Common myeloid progenitor, CD34-positive (primary cell): ENCODE results near the gene RGPD5.
"Not testable (repeated sequence)": the region's sequence is repeated elsewhere in the genome, so short reads cannot be mapped to it uniquely, and the experiment has no call there.

ENCODE experiments used
- CTCF ChIA-PET: fragments of 350-600 bp; sonication (Branson Sonifier 250); formaldehyde crosslinking; loops from one replicate; lab custom pipeline; 2021; ENCODE audit warnings: antibody characterized with exemption; lab: Charles Lee
- POLR2A ChIA-PET: fragments of 350-600 bp; sonication (Branson Sonifier 250); formaldehyde crosslinking; loops from one replicate; lab custom pipeline; 2021; ENCODE audit warnings: antibody characterized with exemption; lab: Charles Lee
- DNase-seq, 3 donors: peaks; one replicate each; pipeline versions ENCODE4 v3.0.0 to v3.0.0-alpha.2; 2013
- H3K27ac ChIP-seq, 2 experiments: 1 replicate in 1 of 2; 2 replicates in 1 of 2; pipeline ENCODE4 v1.7.0; 2013; ENCODE audit warnings: inconsistent platforms in 2 of 2, low read length in 2 of 2, mild to moderate bottlenecking in 2 of 2, low read depth in 1 of 2, moderate library complexity in 1 of 2; ENCODE audit not compliant: severe bottlenecking in 2 of 2, insufficient read depth in 1 of 2, poor library complexity in 1 of 2
- H3K27me3 ChIP-seq, 5 experiments: replicated peaks in 2 of 5; 1 replicate in 3 of 5; 2 replicates in 2 of 5; pipeline versions ENCODE4 v1.6.1 to v1.7.0; 2013; ENCODE audit warnings: low read length in 4 of 5, mild to moderate bottlenecking in 2 of 5, moderate library complexity in 2 of 5, inconsistent platforms in 1 of 5; ENCODE audit not compliant: insufficient read depth in 5 of 5, control insufficient read depth in 4 of 5
- H3K36me3 ChIP-seq, 4 experiments: 1 replicate in 2 of 4; 2 replicates in 2 of 4; pipeline versions ENCODE4 v1.6.1 to v1.7.0; 2013; ENCODE audit warnings: low read length in 3 of 4, control low read depth in 1 of 4, mild to moderate bottlenecking in 1 of 4; ENCODE audit not compliant: control insufficient read depth in 4 of 4, insufficient read depth in 4 of 4
- H3K4me1 ChIP-seq, 4 experiments: 1 replicate in 3 of 4; 2 replicates in 1 of 4; pipeline versions ENCODE4 v1.6.1 to v1.7.1; 2013; ENCODE audit warnings: low read length in 3 of 4, mild to moderate bottlenecking in 3 of 4, control low read depth in 1 of 4, inconsistent platforms in 1 of 4, moderate library complexity in 1 of 4; ENCODE audit not compliant: control insufficient read depth in 4 of 4, insufficient read depth in 4 of 4; ENCODE audit errors: control extremely low read depth in 1 of 4
- H3K4me3 ChIP-seq, 7 experiments: 1 replicate in 4 of 7; 2 replicates in 3 of 7; pipeline versions ENCODE4 v1.5.1 to v1.7.0; 2013; ENCODE audit warnings: mild to moderate bottlenecking in 7 of 7, low read length in 6 of 7, moderate library complexity in 6 of 7, inconsistent platforms in 2 of 7, low read depth in 2 of 7, control low read depth in 1 of 7; ENCODE audit not compliant: insufficient read depth in 4 of 7, control insufficient read depth in 1 of 7; ENCODE audit errors: extremely low read depth in 1 of 7
- H3K9me3 ChIP-seq, 5 experiments: 1 replicate in 4 of 5; 2 replicates in 1 of 5; pipeline versions ENCODE4 v1.6.1 to v1.7.1; 2013; ENCODE audit warnings: low read length in 4 of 5, mild to moderate bottlenecking in 2 of 5, inconsistent platforms in 1 of 5, low read depth in 1 of 5, moderate library complexity in 1 of 5; ENCODE audit not compliant: control insufficient read depth in 4 of 5, insufficient read depth in 2 of 5; ENCODE audit errors: control extremely low read depth in 1 of 5
- WGBS: methylation state at CpG from one replicate; pipeline ENCODE4 v1.1.5; 2013; ENCODE audit not compliant: insufficient coverage; 5-methylcytosine and 5-hydroxymethylcytosine counted together

Gene RGPD5

DNA sequence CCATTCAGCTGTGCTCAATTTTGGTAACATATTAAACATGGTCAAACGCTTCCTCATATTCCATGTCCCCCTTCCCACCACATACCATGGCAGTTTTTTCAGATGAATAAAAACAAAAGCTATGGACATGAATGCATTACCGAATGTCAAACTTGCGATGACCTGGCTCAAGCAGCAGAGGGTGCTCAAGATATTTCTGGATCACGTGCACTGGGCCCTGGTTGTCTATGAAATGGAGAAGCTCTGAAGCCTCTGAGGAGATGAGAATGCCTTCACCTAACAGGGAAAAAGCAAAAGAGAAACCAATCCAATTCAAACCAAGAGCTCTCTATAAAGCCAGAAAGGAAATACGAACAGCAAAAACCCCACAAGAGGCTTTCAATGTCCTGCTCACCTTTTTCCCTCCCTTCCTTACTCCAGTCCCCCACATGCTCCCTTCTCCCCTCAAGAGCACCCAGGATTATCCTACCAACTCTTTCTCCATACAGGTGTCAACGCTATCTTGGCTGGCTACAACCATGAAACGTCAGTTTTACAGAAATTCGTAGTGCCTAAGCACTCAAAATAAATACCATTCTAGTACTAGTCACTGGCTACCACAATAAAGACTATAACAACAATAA, 77.1 kb downstream of the RGPD5 start:
- CTCF ChIA-PET, H3K9me3 ChIP-seq, H3K36me3 ChIP-seq, H3K27me3 ChIP-seq, H3K27ac ChIP-seq, H3K4me3 ChIP-seq, DNase-seq, H3K4me1 ChIP-seq, POLR2A ChIA-PET: not testable (repeated sequence)
- WGBS: no CpG with 5 or more reads among the region's 8 CpGs

DNA sequence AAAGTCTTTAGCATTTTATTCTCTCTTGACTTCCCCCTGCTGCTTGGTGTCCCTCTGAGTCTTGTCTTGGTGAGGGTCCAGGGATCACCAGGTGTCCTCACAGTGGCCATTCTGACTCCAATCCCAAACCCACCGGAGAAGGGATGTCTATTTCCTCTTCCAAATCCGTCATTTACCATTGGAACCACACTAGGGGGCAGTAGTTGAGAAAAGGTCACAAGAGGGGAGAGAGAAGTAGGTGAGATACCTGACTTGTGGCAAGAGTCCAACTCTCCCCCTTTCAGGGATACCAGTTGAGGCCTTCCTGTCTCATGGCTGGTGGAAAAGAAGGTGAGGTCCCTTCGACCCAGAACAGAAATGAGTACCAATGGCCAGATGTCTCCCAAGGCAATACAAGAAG, 82.5 kb downstream of the RGPD5 start:
- DNase-seq, H3K27ac ChIP-seq, CTCF ChIA-PET, POLR2A ChIA-PET, H3K9me3 ChIP-seq, H3K27me3 ChIP-seq, H3K4me3 ChIP-seq, H3K4me1 ChIP-seq, H3K36me3 ChIP-seq: not testable (repeated sequence)
- no CpG with 5 or more reads among the region's 3 CpGs for WGBS

DNA sequence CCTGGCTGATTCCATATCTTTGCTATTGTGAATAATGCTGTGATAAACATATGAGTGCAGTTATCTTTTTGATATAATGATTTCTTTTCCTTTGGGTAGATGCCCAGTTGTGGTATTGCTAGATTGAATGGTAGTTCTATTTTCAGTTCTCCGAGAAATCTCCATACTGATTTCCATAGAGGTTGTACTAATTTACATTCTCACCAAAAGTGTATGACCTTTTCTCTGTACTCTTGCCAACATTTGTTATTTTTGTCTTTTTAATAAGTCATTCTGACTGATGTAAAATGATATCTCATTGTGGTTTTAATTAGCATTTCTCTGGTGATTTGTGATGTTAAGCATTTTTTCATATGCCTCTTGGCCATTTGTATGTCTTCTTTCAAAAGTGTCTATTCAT, 88.0 kb downstream of the RGPD5 start:
- H3K27me3 ChIP-seq, POLR2A ChIA-PET, H3K36me3 ChIP-seq, H3K27ac ChIP-seq, CTCF ChIA-PET, H3K9me3 ChIP-seq, DNase-seq, H3K4me1 ChIP-seq, H3K4me3 ChIP-seq: not testable (repeated sequence)
- no CpG with 5 or more reads among the region's 1 CpG for WGBS

DNA sequence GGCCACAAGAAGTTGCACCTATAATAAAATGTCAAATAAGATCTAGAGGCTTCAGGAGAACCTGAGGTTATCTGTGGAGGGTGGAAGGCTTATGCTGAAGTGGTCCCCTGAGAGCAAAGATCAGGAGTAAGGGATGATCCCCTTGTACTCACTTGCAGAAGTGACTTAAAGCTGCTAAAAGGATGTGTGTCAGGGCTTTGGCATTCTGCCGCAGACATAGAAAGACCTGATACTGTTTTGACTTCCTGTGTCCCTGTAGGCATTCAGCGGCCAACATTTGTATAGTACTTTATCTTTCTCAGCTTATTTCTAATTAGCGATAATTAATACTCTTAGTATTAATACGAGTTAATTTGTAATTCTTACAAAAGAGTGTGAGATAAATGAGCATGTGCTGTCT, 94.3 kb downstream of the RGPD5 start:
- POLR2A ChIA-PET, H3K4me3 ChIP-seq, DNase-seq, H3K36me3 ChIP-seq, CTCF ChIA-PET, H3K9me3 ChIP-seq, H3K27me3 ChIP-seq, H3K27ac ChIP-seq, H3K4me1 ChIP-seq: not testable (repeated sequence)
- WGBS: no CpG with 5 or more reads among the region's 4 CpGs

DNA sequence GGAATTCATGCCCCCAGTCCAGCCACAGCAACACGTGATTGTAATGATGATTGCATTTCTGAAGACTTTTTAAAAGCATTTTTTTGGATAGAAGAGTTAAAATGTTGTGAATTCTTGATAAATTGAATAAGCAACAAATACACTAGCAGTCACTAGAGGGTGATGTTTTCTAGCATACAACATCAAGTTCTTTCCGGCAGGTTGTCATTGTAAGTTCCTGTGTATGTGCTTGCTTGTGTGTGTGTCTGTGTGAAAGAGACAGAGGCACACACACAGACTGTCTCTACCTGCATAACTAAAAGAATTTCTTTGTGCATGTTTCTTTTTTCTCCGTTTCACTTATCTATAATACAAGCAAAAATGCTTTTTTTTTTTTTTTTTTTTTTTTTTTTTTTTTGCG, 95.8 kb downstream of the RGPD5 start:
- H3K4me3 ChIP-seq, H3K4me1 ChIP-seq, H3K27ac ChIP-seq, CTCF ChIA-PET, H3K9me3 ChIP-seq, DNase-seq, POLR2A ChIA-PET, H3K27me3 ChIP-seq, H3K36me3 ChIP-seq: not testable (repeated sequence)
- no CpG with 5 or more reads among the region's 4 CpGs for WGBS

DNA sequence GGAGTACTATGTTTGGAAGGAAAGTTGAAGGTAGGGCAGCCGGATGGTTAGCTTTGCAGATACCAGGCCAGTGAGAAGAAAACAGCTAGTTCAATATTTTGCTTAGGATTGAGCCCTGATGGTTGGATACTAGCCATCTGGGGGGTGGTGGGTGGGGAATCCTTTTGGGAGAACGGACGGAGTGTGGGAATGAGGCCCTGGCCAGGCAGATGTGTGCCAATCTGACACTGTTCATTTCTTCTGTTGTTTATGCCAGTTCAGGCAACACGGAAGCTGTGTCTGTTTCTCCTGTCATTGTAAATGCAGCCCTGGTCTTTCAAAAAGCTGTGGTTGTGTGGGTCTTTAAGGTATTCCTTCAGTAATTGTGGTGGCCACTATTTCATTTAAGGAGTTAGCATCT, 96.9 kb downstream of the RGPD5 start:
- H3K27ac ChIP-seq, CTCF ChIA-PET, POLR2A ChIA-PET, H3K9me3 ChIP-seq, H3K36me3 ChIP-seq, H3K4me1 ChIP-seq, DNase-seq, H3K4me3 ChIP-seq, H3K27me3 ChIP-seq: not testable (repeated sequence)
- no CpG with 5 or more reads among the region's 4 CpGs for WGBS

DNA sequence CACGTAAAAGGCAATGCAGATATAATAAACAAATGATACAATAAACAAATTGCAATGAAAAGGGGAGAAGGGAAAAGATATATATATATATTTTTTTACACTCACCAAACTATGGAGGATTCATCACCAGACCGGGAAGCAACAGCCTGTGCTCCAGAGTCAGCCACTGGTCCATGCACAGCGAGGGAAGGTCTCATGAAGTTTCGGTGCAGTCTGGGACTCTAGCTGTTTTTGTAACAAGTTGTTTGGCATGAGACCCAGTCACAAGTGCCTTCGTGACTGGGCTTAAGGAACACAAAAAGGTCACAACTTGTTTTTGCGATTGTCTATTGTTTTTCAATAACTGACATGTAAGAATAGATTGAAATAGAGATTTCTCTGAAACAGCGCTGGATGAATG, 99.6 kb downstream of the RGPD5 start:
- H3K4me3 ChIP-seq, H3K27ac ChIP-seq, DNase-seq, POLR2A ChIA-PET, H3K27me3 ChIP-seq, CTCF ChIA-PET, H3K9me3 ChIP-seq, H3K36me3 ChIP-seq, H3K4me1 ChIP-seq: not testable (repeated sequence)
- no CpG with 5 or more reads among the region's 7 CpGs for WGBS
